ENCODE data around the gene ZFHX2. TPM values are rescaled to one million over a fixed set of nuclear protein-coding genes. Genes with fewer than 3 reads are reported as not detected.

ZFHX2 gene
- total RNA-seq, 1 donor from 2014 or later, result 27.3 TPM

- H3K27me3 Mint-ChIP-seq (ENCODE audit: low read depth, unreplicated experiment), result peaks cover 44% of the 10 kb centered on the region
- no peaks in the 10 kb centered on the region for H3K9me3 ChIP-seq (ENCODE audit: insufficient read depth, low read depth, low read length)
- no peak within 1 kb of the TSS for H2AFZ ChIP-seq (ENCODE audit: low read depth, low read length)
- no peak within 1 kb of the TSS for H3K4me2 ChIP-seq (ENCODE audit: low read length)
- no peak for FAIRE-seq
- peaks cover 40% of the 10 kb centered on the region for H3K27me3 ChIP-seq (ENCODE audit: insufficient read depth, low read length)
- H3K9me3 Mint-ChIP-seq (ENCODE audit: unreplicated experiment), result peaks cover 7% of the 10 kb centered on the region
- peaks cover 2% of the 10 kb centered on the region for H3K4me1 Mint-ChIP-seq (ENCODE audit: low read depth, unreplicated experiment)
- H3K27ac Mint-ChIP-seq (ENCODE audit: unreplicated experiment), result no peak within 1 kb of the TSS
- H4K20me1 ChIP-seq (ENCODE audit: insufficient read depth, low read length), result no peaks in the 10 kb centered on the region
- H3K9ac ChIP-seq (ENCODE audit: low read length), result no peak within 1 kb of the TSS
- no peak within 1 kb of the TSS for H3K4me3 ChIP-seq (ENCODE audit: insufficient read depth, low read depth, low read length)
- H3K27ac ChIP-seq (ENCODE audit: low read depth, low read length), result no peak within 1 kb of the TSS
- no peak for DNase-seq (ENCODE audit: low read depth)
- no peaks in the 10 kb centered on the region for H3K79me2 ChIP-seq (ENCODE audit: insufficient read depth, low read length)
- H3K4me3 Mint-ChIP-seq (ENCODE audit: unreplicated experiment), result peak within 1 kb of the TSS; percentile 35
- no peaks in the 10 kb centered on the region for H3K36me3 Mint-ChIP-seq (ENCODE audit: low read depth, unreplicated experiment)
- H3K36me3 ChIP-seq (ENCODE audit: insufficient read depth, low read length), result no peaks in the 10 kb centered on the region
- no peak for TF ChIP-seq EZH2 (IDR thresholded peaks at IDR 0.05; ENCODE audit: insufficient read depth, low read length)
- no peak for TF ChIP-seq CTCF (IDR thresholded peaks at IDR 0.05; ENCODE audit: insufficient read depth, low read depth, low read length)
- H3K4me1 ChIP-seq (ENCODE audit: insufficient read depth, low read length), result no peaks in the 10 kb centered on the region
These were observed 27.2 kb upstream of the ZFHX2 start, which contains the start of gene JPH4 for GRCh38 chr14:23578560-23579310. TSS of gene JPH4 (minus strand) at chr14:23578790. CDS start at chr14:23577453, 1,337 bp downstream.

GRCh38 chr14:23577710-23578392 is 26.3 kb upstream of the ZFHX2 start:
- no peak overlapping the region for H3K9ac ChIP-seq (ENCODE audit: low read length)
- H3K79me2 ChIP-seq (ENCODE audit: insufficient read depth, low read length), result no peaks in the 10 kb centered on the region
- Mint-ChIP-seq H3K27me3 (ENCODE audit: low read depth, unreplicated experiment) (peaks cover 44% of the 10 kb centered on the region), H3K27ac (ENCODE audit: unreplicated experiment) (no peak overlapping the region), H3K36me3 (ENCODE audit: low read depth, unreplicated experiment) (no peaks in the 10 kb centered on the region), H3K9me3 (ENCODE audit: unreplicated experiment) (peaks cover 7% of the 10 kb centered on the region), H3K4me3 (ENCODE audit: unreplicated experiment) (no peak overlapping the region), H3K4me1 (ENCODE audit: low read depth, unreplicated experiment) (peaks cover 4% of the 10 kb centered on the region)
- FAIRE-seq, result no peak
- no peak for DNase-seq (ENCODE audit: low read depth)
- H3K27me3 ChIP-seq (ENCODE audit: insufficient read depth, low read length), result peaks cover 47% of the 10 kb centered on the region
- H4K20me1 ChIP-seq (ENCODE audit: insufficient read depth, low read length), result no peaks in the 10 kb centered on the region
- H3K4me2 ChIP-seq (ENCODE audit: low read length), result no peak overlapping the region
- no peaks in the 10 kb centered on the region for H3K9me3 ChIP-seq (ENCODE audit: insufficient read depth, low read depth, low read length)
- H3K36me3 ChIP-seq (ENCODE audit: insufficient read depth, low read length), result no peaks in the 10 kb centered on the region
- H3K27ac ChIP-seq (ENCODE audit: low read depth, low read length), result no peak overlapping the region
- no peaks in the 10 kb centered on the region for H3K4me1 ChIP-seq (ENCODE audit: insufficient read depth, low read length)
- no peak overlapping the region for H3K4me3 ChIP-seq (ENCODE audit: insufficient read depth, low read depth, low read length)
- no peak overlapping the region for H2AFZ ChIP-seq (ENCODE audit: low read depth, low read length)
- TF ChIP-seq EZH2 (IDR thresholded peaks at IDR 0.05; ENCODE audit: insufficient read depth, low read length) (peak; percentile 46), CTCF (IDR thresholded peaks at IDR 0.05; ENCODE audit: insufficient read depth, low read depth, low read length) (no peak)

All from astrocyte (in vitro differentiated cells and primary cell).